ENCODE measurements around the gene FAM131A.

Gene FAM131A

GRCh38 chr3:184391266-184391665 lies 53.9 kb downstream of the FAM131A start:
- no peak overlapping the region for H3K4me3 ChIP-seq (replicated peaks; ENCODE audit: insufficient read depth, low read length)
- no peak for DNase-seq (ENCODE audit: low read depth in 1 of 2, low spot score in 1 of 2)

GRCh38 chr3:184395320-184395660 lies 57.9 kb downstream of the FAM131A start:
- Histone ChIP-seq H3K27me3 (ENCODE audit: insufficient read depth, poor library complexity, severe bottlenecking) (peaks cover 6% of the 10 kb centered on the region), H3K27ac (replicated peaks) (no peak overlapping the region), H3K4me3 (replicated peaks; ENCODE audit: insufficient read depth, low read length) (no peak overlapping the region)
- DNase-seq (ENCODE audit: low read depth in 1 of 2, low spot score in 1 of 2), result no peak
- no peak for TF ChIP-seq SPI1 (IDR thresholded peaks at IDR 0.05; ENCODE audit: borderline replicate concordance, low read depth)
- no peak for TF ChIP-seq GABPA (IDR thresholded peaks at IDR 0.05; ENCODE audit: low read depth)
- TF ChIP-seq, protein P1, sequence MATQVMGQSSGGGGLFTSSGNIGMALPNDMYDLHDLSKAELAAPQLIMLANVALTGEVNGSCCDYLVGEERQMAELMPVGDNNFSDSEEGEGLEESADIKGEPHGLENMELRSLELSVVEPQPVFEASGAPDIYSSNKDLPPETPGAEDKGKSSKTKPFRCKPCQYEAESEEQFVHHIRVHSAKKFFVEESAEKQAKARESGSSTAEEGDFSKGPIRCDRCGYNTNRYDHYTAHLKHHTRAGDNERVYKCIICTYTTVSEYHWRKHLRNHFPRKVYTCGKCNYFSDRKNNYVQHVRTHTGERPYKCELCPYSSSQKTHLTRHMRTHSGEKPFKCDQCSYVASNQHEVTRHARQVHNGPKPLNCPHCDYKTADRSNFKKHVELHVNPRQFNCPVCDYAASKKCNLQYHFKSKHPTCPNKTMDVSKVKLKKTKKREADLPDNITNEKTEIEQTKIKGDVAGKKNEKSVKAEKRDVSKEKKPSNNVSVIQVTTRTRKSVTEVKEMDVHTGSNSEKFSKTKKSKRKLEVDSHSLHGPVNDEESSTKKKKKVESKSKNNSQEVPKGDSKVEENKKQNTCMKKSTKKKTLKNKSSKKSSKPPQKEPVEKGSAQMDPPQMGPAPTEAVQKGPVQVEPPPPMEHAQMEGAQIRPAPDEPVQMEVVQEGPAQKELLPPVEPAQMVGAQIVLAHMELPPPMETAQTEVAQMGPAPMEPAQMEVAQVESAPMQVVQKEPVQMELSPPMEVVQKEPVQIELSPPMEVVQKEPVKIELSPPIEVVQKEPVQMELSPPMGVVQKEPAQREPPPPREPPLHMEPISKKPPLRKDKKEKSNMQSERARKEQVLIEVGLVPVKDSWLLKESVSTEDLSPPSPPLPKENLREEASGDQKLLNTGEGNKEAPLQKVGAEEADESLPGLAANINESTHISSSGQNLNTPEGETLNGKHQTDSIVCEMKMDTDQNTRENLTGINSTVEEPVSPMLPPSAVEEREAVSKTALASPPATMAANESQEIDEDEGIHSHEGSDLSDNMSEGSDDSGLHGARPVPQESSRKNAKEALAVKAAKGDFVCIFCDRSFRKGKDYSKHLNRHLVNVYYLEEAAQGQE (IDR thresholded peaks at IDR 0.05; ENCODE audit: insufficient replicate concordance, low read depth), result no peak
- no peak for TF ChIP-seq CTCF (IDR thresholded peaks at IDR 0.05; ENCODE audit: insufficient read depth, low read length)
- TF ChIP-seq POLR2AphosphoS5 (IDR thresholded peaks at IDR 0.05; ENCODE audit: low read depth), result no peak

More at GRCh38 chr3:184391266-184391665, 53.9 kb downstream of the FAM131A start:
- TF ChIP-seq GABPA (IDR thresholded peaks at IDR 0.05; ENCODE audit: low read depth) (no peak), CTCF (IDR thresholded peaks at IDR 0.05; ENCODE audit: insufficient read depth, low read length) (no peak), SPI1 (IDR thresholded peaks at IDR 0.05; ENCODE audit: borderline replicate concordance, low read depth) (no peak), POLR2AphosphoS5 (IDR thresholded peaks at IDR 0.05; ENCODE audit: low read depth) (no peak)
- TF ChIP-seq, protein P1 (IDR thresholded peaks at IDR 0.05; ENCODE audit: insufficient replicate concordance, low read depth), result no peak
- peaks cover 7% of the 10 kb centered on the region for H3K27me3 ChIP-seq (ENCODE audit: insufficient read depth, poor library complexity, severe bottlenecking)
- no peak overlapping the region for H3K27ac ChIP-seq (replicated peaks)

All from HL-60 (cell line).